ENCODE data around the gene F5. TPM values are rescaled to one million over a fixed set of nuclear protein-coding genes. Genes with fewer than 3 reads are reported as not detected.

F5 gene
- total and polyA plus RNA-seq, 9 of the 15 experiments (the other 6 are each of a cell fraction or from before 2014, with no cell fraction given), result 0.03 to 0.13 TPM; not detected in 7

DNA sequence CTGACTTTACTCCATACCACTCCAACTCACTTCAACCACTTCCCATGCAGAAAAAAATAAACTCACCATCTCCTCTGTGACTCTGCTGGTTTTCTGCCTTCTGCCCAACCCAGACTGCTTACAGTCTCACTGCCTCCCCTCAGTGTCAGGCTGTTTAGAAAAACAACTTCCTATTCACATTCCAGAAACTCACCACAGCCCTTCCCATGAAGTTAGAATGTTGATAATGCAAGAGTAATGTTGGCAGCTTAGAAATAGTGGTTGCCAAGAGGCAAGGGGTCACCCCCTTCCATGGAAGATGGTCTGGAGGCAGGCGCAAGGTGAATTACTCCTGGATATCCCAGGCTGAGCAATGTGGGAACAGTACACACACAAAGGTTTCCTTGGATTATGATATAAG lies 43.7 kb upstream of the F5 start, which contains the start of gene SELP:
Gene SELP (minus strand): TSS at position 119 of the 400 bp plus-strand sequence. CDS start 50 bp downstream, at position 69.
- Histone ChIP-seq H3K9me1 (ENCODE audit: control insufficient read depth, insufficient read depth, low read length) (no peaks in the 10 kb centered on the region), H3K9me3 (replicated peaks; ENCODE audit: control insufficient read depth, insufficient read depth, low read depth, low read length) (no peaks in the 10 kb centered on the region; the same call in 1 of the 2 replicates), H3K27ac (ENCODE audit: extremely low read depth, low read depth, low read length) (no peak within 1 kb of the TSS), H2AFZ (ENCODE audit: low read depth, low read length) (no peak within 1 kb of the TSS), H3K4me2 (ENCODE audit: insufficient read depth, low read length) (no peak within 1 kb of the TSS), H4K20me1 (replicated peaks; ENCODE audit: control insufficient read depth, insufficient read depth, low read length) (no peaks in the 10 kb centered on the region), H3K27me3 (ENCODE audit: control insufficient read depth in 2 of 2, insufficient read depth in 2 of 2, low read length in 2 of 2) (no peaks in the 10 kb centered on the region), H3K79me2 (ENCODE audit: control insufficient read depth, insufficient read depth, low read length) (no peaks in the 10 kb centered on the region), H3K9ac (ENCODE audit: insufficient read depth in 1 of 2, low read depth in 2 of 2, low read length in 2 of 2) (no peak within 1 kb of the TSS), H3K36me3 (ENCODE audit: control insufficient read depth, insufficient read depth, low read length) (no peaks in the 10 kb centered on the region), H3K4me3 (no peak within 1 kb of the TSS), H3K4me1 (replicated peaks in 1 of 2; ENCODE audit: control insufficient read depth in 2 of 2, insufficient read depth in 2 of 2, low read length in 2 of 2) (no peaks in the 10 kb centered on the region)
- BruUV-seq (replicated peaks), result no TSS peak
- POLR2A ChIA-PET, result no interaction called here
- no peak for DNase-seq (ENCODE audit: extremely low read depth in 1 of 4, low spot score in 3 of 4)
- CTCF ChIA-PET (ENCODE audit: low intra/inter-chr PET ratio), result no interaction called here
- WGBS (ENCODE audit: insufficient coverage, low coverage, missing lambda C conversion rate), result 0% methylated on average over 1 of the region's 1 CpG
- in situ Hi-C loops (cut with MboI), result no loop called here
- ATAC-seq, result no peak
- no peak for FAIRE-seq
- TF ChIP-seq KLF13 (tag; IDR thresholded peaks at IDR 0.05; ENCODE audit: borderline replicate concordance, low read depth) (no peak), HNRNPLL (IDR thresholded peaks at IDR 0.05; ENCODE audit: low read depth, low read length, poor library complexity, severe bottlenecking) (no peak), DLX4 (CRISPR knock-in tag; IDR thresholded peaks at IDR 0.05) (no peak), MYBL2 (IDR thresholded peaks at IDR 0.05; ENCODE audit: low read depth) (no peak), MYBL2 (CRISPR knock-in tag; IDR thresholded peaks at IDR 0.05; ENCODE audit: borderline replicate concordance) (no peak), ZNF75A (CRISPR knock-in tag; IDR thresholded peaks at IDR 0.05) (no peak), ZNF785 (CRISPR knock-in tag; IDR thresholded peaks at IDR 0.05) (no peak)
- TF ChIP-seq, protein P1, sequence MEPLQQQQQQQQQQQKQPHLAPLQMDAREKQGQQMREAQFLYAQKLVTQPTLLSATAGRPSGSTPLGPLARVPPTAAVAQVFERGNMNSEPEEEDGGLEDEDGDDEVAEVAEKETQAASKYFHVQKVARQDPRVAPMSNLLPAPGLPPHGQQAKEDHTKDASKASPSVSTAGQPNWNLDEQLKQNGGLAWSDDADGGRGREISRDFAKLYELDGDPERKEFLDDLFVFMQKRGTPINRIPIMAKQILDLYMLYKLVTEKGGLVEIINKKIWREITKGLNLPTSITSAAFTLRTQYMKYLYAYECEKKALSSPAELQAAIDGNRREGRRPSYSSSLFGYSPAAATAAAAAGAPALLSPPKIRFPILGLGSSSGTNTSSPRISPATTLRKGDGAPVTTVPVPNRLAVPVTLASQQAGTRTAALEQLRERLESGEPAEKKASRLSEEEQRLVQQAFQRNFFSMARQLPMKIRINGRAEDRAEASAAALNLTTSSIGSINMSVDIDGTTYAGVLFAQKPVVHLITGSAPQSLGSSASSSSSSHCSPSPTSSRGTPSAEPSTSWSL (CRISPR knock-in tag; IDR thresholded peaks at IDR 0.05; ENCODE audit: borderline replicate concordance), result no peak
- intact Hi-C loops (cut with micrococcal nuclease), result no loop called here
